Measurements from ENCODE around the gene ZNF677.
"Not testable (repeated sequence)": the region's sequence is repeated elsewhere in the genome, so short reads cannot be mapped to it uniquely, and the experiment has no call there.

The ZNF677 gene

DNA sequence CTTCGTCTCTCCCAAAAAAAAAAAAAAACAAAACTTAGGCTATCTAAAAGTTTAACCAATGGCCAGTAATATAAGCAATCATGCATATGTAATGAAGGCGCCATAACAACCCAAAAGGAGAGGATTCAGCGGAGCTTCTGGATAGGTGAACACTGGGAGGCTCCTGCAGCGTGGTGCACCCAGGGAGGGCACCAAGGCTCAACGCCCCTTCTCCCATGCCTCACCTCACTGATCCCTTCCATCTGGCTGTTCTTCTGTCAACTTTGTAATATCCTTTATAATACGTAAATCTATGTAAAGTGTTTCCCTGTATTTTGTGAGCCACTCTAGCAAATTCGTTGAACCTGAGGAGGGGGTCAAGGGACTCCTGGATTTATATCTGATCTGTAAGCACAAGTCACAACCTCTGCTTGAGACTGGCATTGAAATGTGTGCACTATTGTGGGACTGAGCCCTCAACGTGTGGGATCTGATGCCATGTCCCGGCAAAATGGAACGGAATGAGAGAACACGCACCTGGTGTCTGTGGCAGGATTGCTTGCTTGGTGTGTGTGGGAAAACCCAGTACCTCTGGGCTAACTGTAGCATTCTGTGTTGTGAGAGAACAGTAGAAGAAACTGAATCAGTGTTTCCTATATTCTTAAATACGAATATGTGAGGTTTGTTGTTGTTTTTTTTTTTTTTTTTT, 61.0 kb downstream of the ZNF677 start:
- no peak for DNase-seq (ENCODE audit: low read depth)

DNA sequence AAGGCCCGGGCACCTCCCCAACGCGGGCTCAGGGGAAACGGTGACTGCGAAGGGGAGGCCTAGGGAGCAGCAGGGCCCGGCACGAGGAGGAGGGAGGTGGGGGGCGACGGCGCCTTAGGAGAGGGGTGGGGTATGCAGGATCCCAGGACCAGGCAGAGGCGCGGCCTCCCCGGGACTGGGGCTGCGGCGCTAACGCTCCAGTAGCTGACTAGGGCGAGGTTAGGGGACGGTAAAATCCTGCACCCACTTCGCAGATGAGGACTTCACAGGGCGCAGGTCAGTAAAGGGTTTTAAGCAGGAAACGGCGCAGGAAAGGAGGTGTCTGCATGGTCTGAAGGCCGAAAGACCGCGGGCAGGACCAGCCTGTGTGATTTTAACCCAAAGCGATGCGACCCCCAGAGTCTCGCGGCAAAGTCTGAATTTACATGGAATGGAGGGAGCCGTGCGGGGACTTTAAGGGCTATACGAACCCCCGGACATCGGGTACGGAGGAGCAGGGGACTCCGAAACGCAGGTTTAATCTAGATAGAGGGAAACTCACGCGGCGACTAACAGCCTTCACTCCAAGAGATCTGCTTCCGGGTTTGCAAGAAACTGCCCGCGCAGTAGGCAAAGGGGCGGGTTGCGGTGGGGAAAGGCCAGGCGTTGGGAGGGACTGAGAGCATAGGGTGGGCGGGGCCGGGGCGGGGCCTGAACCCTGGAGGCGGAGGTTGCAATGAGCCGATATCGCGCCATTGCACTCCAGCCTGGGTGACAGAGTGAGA, 61.7 kb downstream of the ZNF677 start, which contains the start of gene ZNF665:
Gene ZNF665, minus strand, starts transcription at position 588 of the 764 bp plus-strand sequence. CDS start 10,460 bp downstream, outside the sequence.
- no peak for DNase-seq (ENCODE audit: low read depth)

DNA sequence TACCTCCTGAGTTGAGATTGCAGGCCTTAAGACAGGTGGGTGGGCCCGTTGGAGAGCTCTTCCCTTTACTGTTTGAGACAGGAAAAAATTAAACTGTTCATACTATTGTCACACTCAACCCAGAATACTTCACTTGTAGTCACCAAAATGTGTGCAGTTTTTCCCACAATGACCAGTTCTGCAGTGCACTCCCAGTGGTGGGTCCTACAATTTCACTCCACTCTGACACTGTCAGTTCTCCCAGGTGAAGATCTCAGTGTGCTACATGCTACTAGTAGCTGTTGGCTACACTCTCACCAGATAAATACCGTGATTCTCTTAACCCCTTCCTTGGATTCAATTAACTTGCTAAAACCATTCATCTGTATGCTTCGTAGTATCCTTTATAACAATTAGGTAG, 64.4 kb downstream of the ZNF677 start:
- DNase-seq (ENCODE audit: low read depth): no peak

DNA sequence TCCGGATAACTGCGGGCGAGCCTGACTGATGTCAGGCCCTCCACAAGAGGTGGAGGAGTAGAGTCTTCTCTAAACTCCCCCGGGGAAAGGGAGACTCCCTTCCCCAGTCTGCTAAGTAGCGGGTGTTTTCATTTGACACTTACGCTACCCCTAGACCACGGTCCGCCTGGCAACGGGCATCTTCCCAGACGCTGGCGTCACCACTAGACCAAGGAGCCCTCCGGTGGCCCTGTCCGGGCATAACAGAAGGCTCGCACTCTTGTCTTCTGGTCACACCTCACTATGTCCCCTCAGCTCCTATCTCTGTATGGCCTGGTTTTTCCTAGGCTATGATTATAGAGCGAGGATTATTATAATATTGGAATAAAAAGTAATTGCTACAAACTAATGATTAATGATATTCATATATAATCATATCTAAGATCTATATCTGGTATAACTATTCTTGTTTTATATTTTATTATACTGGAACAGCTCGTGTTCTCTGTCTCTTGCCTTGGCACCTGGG, 64.9 kb downstream of the ZNF677 start:
- DNase-seq (ENCODE audit: low read depth): not testable (repeated sequence)
